GM19468 (cell line): Measurements from ENCODE around the gene MUS81.

Experiments
- ATAC-seq: cut with Tn5 transposase; IDR thresholded peaks from one replicate; pipeline ENCODE4 v1.9.1; 2021; ENCODE audit warnings: mild to moderate bottlenecking, moderate library complexity, moderate number of reproducible peaks; ENCODE audit not compliant: unreplicated experiment; ENCODE audit errors: extremely low read depth

MUS81 gene

DNA sequence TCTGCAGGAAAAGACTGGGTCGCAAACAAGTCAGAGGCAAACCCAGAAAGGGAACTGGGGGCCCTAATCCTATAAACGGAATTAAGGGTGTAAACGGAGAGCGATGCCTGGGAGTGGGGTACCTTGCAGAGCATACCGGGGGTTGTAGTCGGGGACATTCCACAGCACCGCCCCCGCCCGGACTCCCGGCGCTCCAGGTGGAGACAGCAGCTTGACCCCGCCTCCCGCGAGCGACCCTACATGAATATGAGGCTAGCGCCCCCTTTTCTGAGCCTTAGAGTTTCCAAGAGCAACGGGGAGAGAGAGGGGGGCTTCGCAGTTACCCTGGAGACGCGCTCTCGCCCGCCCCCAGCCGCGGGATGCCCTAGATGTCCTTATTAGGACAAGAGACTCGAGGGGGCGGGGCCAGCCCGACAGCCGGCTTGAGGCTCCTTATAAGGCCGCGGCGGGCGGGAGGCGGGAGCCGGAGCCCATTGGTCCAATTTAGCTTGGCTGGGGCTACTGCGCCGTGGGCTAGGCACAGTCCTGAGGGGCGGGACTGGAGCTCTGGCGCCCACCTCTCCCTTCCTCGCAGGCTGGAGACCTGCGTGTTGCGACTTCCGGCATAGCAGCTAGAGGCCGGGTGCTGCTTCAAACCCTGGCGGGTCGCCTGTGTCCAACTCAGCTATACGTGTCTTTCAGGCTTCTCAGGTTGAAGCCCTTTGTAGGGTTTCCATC is 980 bp upstream of the MUS81 start:
- peak; percentile 31 for ATAC-seq

GRCh38 chr11:65859812-65860277 is 388 bp upstream of the MUS81 start:
- ATAC-seq, result no peak

DNA sequence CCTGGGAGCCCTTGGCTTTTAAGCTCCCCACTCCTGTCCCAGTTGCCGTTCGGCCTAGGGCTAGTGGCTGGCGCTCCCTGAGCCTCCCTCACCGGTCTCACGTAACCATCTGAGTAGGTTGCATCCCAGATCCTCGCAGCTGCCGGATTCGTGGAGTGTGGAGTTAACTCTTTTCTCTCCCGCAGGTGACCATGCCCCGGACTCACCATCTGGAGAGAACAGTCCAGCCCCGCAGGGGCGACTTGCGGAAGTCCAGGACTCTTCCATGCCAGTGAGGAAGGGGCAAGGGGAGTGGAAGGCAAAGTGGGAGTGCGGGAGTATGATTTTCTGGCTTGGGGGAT is 902 bp downstream of the MUS81 start:
- ATAC-seq, result no peak

GRCh38 chr11:65861533-65862183 is 1.4 kb downstream of the MUS81 start:
- ATAC-seq, result no peak

GRCh38 chr11:65862191-65862735 is 2.0 kb downstream of the MUS81 start:
- no peak for ATAC-seq

- no peak for ATAC-seq
Measured at GRCh38 chr11:65862941-65863888, 3.0 kb downstream of the MUS81 start.

DNA sequence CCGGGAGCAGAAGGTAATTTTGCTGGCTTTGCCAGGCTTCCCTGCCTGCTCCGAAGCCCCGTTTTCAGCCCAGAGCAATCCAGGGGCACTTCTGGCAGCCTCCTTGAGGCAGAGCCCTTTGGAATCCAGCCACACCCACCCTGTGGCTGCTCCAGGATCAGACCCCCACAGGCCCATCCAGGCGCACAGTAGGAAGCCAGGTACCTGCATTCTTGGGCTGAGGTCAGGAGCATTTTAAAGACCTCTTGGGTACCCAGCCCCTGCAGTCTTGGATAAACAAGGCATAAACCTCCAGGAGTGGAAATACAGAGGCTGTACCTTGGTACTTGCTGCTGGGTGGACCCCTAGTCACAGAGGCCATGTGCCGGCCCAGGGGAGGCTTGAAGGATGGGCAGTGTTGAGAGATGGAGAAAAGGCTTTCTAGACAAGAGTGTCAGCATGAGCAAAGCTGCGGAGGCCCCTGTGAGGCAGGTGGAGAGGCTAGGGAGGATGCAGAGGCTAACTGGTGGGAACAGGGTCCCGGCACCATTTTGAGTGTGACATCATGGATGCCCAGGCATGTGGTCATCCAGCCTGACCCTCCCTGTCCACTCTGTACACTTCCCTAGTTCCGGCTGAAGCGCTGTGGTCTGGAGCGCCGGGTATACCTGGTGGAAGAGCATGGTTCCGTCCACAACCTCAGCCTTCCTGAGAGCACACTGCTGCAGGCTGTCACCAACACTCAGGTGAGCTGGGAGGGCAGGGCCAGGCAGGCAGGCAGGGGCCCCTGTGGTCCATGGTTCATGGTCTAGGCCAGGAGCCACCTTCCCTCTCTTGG is 3.9 kb downstream of the MUS81 start:
- no peak for ATAC-seq

- no peak for ATAC-seq
Measured at GRCh38 chr11:65864706-65865471, 4.7 kb downstream of the MUS81 start.

- no peak for ATAC-seq
Measured at GRCh38 chr11:65865550-65866172, 5.4 kb downstream of the MUS81 start.

GRCh38 chr11:65866509-65867283 is 6.5 kb downstream of the MUS81 start:
- ATAC-seq, result no peak

DNA sequence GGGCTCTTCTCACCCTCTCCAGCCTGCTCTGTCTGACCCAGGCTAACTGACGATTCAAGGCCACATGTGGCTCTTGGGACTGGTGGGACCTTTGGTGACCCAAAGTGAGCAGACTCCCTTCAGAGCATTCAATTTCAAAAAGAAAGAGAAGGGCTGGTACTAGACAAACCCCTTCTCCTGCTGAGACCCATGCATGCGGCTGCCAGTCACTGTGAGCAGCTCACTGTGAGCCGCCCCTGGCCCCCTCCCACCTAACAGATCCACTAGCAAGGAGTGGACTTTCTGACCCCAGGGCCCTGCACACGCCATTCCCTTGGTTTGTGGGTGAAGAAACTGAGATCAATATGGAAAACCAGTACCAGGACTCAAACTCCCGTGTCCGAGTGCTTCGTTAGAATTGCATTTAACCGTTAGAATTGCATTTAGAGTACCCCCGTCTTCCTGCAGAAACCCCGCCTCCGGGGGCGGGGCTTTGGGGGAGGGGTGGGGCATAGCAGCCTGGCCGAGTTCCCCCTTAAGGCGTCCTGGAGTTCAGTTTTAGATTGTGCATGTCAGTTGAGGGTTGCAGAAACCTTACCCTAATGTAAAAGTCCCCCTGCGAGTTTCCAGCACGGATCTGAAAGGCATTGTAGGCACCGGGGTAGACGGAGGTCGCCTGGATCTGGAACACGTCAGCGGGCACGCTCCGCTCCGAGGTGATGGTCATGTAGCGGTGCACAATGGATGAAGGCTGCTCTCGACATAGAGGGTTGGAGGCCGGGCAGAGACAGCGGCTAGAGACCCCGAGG is 7.2 kb downstream of the MUS81 start:
- no peak for ATAC-seq

DNA sequence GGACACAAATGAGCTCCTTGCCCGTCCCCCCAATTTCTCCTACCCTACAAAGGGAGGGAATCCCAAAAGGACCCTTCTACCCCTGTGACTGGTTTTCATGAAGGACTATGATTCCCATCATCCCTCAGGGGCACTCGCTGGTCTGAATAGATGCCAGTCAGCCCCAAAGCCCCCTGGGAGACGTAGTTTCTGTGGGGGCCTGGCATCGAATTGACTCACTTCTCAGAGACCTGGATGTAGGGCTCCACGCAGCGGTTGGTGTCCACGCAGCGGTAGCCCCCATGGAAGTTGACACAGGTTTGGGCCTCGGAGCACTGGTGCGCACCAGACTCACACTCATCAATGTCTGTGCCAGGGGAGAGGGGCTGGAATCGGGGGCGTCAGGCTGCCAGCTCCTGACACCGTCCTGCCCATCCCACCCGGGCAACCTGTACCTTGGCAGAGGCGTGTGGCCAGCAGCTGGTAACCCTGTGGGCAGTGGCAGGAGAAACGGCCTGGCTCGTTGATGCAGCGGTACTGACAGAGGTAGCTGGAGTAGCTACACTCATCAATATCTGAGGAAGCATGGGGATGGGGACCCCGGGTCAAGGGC is 7.9 kb downstream of the MUS81 start:
- ATAC-seq, result no peak

DNA sequence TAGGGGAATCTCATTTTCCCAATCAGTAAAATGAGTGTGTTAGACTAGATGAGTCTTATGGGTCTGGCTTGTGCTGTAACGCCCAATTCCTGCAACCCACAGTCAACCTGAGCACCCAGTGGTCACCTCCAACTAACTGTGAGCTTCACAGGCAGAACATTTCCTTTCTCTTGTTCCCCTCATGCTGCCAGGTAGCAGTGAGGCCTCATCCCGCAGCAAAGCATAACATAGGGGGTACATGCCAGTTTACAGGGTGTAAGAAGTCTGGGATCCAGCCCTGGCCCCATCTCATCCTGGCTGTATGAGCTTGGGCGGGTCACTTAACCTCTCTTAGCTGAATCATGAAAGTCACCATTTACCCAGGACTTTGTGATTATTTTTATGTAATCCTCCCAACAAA is 8.7 kb downstream of the MUS81 start:
- no peak for ATAC-seq

GRCh38 chr11:65869643-65870306 is 9.5 kb downstream of the MUS81 start:
- ATAC-seq, result no peak

GRCh38 chr11:65870307-65870658 is 10.1 kb downstream of the MUS81 start:
- ATAC-seq, result no peak
